Stomach (tissue), 4 donors: Measurements from ENCODE around the gene PKP1.

ENCODE experiments used
- CTCF ChIP-seq, 7 experiments: fragments of 450-650 bp in 4 of 7; fragments of 200-600 bp in 3 of 7; sonication (generic) in 3 of 7; IDR thresholded peaks; one replicate each; pipeline ENCODE4 v1.5.1; 2016 to 2019; ENCODE audit warnings: antibody characterized with exemption in 7 of 7, control low read depth in 2 of 7, mild to moderate bottlenecking in 1 of 7
- EP300 ChIP-seq: sonication (generic); formaldehyde crosslinking; IDR thresholded peaks from one replicate; pipeline ENCODE4 v1.6.1; 2017; ENCODE audit warnings: antibody characterized with exemption
- POLR2A ChIP-seq, 4 donors: fragments of 450-650 bp; IDR thresholded peaks; one replicate each; pipeline ENCODE4 v1.6.1; 2016; ENCODE audit warnings: antibody characterized with exemption in 4 of 4, control low read depth in 2 of 4, mild to moderate bottlenecking in 1 of 4, moderate library complexity in 1 of 4
- POLR2AphosphoS5 ChIP-seq, 3 donors: sonication (generic); formaldehyde crosslinking; IDR thresholded peaks; one replicate each; pipeline ENCODE4 v1.6.1; 2016; ENCODE audit warnings: antibody characterized with exemption in 3 of 3

DNA sequence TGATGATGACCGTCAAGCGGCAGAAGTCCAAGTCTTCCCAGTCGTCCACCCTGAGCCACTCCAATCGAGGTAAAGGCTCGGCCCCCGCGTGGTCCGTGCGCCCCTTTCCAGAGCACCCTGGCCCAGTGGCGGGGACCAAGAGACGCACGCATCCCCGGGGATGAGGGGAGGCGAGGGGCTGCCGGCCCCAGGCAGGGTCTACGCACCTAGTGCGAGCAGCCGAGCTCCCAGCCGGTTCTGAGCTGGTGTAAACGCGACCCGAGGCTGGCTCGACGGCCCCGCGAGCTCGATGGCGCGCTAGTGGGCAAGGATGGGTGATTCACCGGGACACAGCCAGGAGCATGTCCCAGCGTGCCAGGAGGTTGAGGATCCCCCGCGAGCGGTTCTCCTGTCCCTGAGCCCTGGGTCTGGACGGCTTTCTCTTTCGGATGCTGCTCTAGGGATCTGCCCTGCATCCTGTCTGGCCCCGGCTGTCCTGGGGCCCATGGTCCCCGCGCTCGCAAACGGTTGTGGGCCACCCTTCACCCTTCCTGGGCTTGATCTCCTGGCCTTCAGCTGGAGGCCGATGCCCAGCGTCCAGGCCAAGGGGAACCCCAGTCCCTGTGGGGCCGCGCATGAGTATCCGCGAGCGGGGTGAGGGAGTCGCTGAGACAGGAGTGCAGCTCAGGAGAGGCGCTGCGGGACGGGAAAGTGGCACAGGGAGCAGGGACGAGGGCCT lies 689 bp downstream of the PKP1 start:
- TF ChIP-seq POLR2A (IDR thresholded peaks at IDR 0.05) = no peak
- no peak for TF ChIP-seq CTCF (IDR thresholded peaks at IDR 0.05)
- TF ChIP-seq EP300 = no peak
- no peak for TF ChIP-seq POLR2AphosphoS5 (IDR thresholded peaks at IDR 0.05)
